PC-9 (cell line): ENCODE measurements around the gene BET1.

ENCODE experiments used
- EZH2 ChIP-seq: fragments of 200-600 bp; sonication (generic); IDR thresholded peaks from 2 replicates; pipeline ENCODE4 v1.8.0; 2017; ENCODE audit warnings: antibody characterized with exemption, low read depth
- TF ChIP-seq, protein P1 (sequence below): fragments of 200-600 bp; sonication (generic); conservative IDR thresholded peaks from 2 replicates; pipeline ENCODE4 v1.6.1; 2017; ENCODE audit warnings: mixed run types, antibody characterized with exemption, mild to moderate bottlenecking, moderate library complexity

DNA sequence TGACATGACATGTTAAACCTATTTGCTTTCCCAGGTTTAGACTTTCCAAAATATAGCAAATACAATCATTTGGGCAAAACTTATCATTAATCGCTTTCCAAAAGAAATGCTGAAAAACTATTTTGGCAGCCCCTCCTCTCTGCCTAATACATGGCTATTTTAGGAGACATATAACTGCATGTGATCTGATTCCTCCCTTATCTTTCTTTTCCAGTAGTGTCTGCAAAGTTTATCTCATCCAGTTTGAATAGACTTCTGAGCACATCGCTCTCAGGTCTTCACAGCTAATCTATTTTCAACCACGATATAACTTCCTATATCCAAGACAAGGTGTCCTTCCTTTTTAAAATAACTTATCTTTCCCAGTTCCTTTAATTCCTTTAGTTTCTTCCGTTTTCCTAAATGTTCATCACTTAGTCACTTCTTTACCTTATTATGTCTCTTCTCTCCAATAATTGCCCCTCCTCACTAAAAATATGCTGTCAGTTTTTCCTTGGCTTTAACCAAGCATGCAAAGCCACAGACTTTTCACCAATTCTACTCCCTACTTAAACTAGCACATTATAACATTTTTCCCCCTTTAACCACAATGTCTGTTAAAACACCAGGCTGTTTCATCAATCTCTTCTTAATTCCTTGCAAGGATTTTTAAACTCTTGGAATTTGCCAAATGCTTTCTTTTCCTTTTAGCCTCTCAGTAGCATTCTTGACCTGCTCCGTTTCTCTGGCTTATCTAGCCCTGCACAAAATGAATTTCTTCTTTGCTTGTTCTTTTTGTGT is 58.2 kb downstream of the BET1 start:
- no peak for TF ChIP-seq EZH2
- TF ChIP-seq, protein P1, sequence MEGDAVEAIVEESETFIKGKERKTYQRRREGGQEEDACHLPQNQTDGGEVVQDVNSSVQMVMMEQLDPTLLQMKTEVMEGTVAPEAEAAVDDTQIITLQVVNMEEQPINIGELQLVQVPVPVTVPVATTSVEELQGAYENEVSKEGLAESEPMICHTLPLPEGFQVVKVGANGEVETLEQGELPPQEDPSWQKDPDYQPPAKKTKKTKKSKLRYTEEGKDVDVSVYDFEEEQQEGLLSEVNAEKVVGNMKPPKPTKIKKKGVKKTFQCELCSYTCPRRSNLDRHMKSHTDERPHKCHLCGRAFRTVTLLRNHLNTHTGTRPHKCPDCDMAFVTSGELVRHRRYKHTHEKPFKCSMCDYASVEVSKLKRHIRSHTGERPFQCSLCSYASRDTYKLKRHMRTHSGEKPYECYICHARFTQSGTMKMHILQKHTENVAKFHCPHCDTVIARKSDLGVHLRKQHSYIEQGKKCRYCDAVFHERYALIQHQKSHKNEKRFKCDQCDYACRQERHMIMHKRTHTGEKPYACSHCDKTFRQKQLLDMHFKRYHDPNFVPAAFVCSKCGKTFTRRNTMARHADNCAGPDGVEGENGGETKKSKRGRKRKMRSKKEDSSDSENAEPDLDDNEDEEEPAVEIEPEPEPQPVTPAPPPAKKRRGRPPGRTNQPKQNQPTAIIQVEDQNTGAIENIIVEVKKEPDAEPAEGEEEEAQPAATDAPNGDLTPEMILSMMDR, result no peak
